Ovary (tissue), 9 donors: Measurements from ENCODE around the gene LIMA1. TPM values are rescaled to one million over a fixed set of nuclear protein-coding genes. Genes with fewer than 3 reads are reported as not detected.

ENCODE experiments used
- DNase-seq, 5 donors: peaks; one replicate each; pipeline ENCODE4 v3.0.0-alpha.2; 2019 to 2020
- H3K27ac ChIP-seq, 2 donors: fragments of 200-600 bp; one replicate each; pipeline versions ENCODE4 v1.5.1 to v1.8.0; 2019 to 2022
- H3K27me3 ChIP-seq: fragments of 200-600 bp; one replicate; pipeline ENCODE4 v1.8.0; 2022
- H3K36me3 ChIP-seq: fragments of 200-600 bp; sonication (generic); one replicate; pipeline ENCODE4 v1.5.1; 2019
- H3K4me1 ChIP-seq: one replicate; pipeline ENCODE4 v1.8.1; 2013; ENCODE audit warnings: mild to moderate bottlenecking, moderate library complexity; ENCODE audit not compliant: insufficient read depth
- H3K4me3 ChIP-seq: fragments of 200-600 bp; sonication (generic); one replicate; pipeline ENCODE4 v1.5.1; 2017
- H3K9me3 ChIP-seq, 2 donors: fragments of 200-600 bp in 1 of 2; sonication (generic) in 1 of 2; one replicate each; pipeline versions ENCODE4 v1.5.1 to v1.8.1; 2013 to 2019; ENCODE audit warnings: mild to moderate bottlenecking in 1 of 2, moderate library complexity in 1 of 2
- CTCF ChIP-seq, 3 donors: fragments of 450-650 bp in 2 of 3; fragments of 200-600 bp in 1 of 3; IDR thresholded peaks; one replicate each; pipeline versions ENCODE4 v1.5.1 to v1.8.0; 2016 to 2022; ENCODE audit warnings: antibody characterized with exemption in 3 of 3, mild to moderate bottlenecking in 1 of 3
- EP300 ChIP-seq: sonication (generic); formaldehyde crosslinking; IDR thresholded peaks from one replicate; pipeline ENCODE4 v1.6.1; 2017; ENCODE audit warnings: antibody characterized with exemption
- POLR2A ChIP-seq: fragments of 450-650 bp; IDR thresholded peaks from one replicate; pipeline ENCODE4 v1.6.1; 2017; ENCODE audit warnings: antibody characterized with exemption, mild to moderate bottlenecking, moderate library complexity
- WGBS, 3 donors: extraction: QIAGEN DNeasy Blood & Tissue Kit in 1 of 3; methylation state at CpG; one replicate each; pipeline versions ENCODE4 v1.1.5 to v1.1.7; 2013 to 2017; 5-methylcytosine and 5-hydroxymethylcytosine counted together
- intact Hi-C, 4 donors: fragments of 100-400 bp; cut with DNase I; formaldehyde crosslinking; loops; one replicate each; pipeline versions ENCODE4 v1.11.0 to v1.15.1; 2022 to 2023
- polyA plus RNA-seq, 2 donors: library from polyadenylated mRNA; stranded (reverse); fragments of 200-250 nt in 1 of 2; fragments of 350-450 nt in 1 of 2; fragmentation: Illumina TruSeq in 1 of 2; extraction: RNeasy Lipid Tissue Mini Kit (QIAGEN cat#74804) in 1 of 2; gene quantifications; one replicate each; pipeline ENCODE4 v1.2.3, GENCODE V29; 2013 to 2014
- total RNA-seq, 7 donors: library from RNA; depleted of rRNA in 2 of 7; stranded (reverse); fragments of >200 nt in 2 of 7; fragmentation: NEBNext Ultra II Directional in 3 of 7; extraction: Animal tissue kit (Norgen Biotek cat#: 25700) in 3 of 7; gene quantifications; one replicate each; pipeline versions ENCODE4 v1.1.0 to v1.2.4, GENCODE V29; 2016 to 2023
- donor health status: DM: no; HTN: no; CAD: no; lungs with moderate emphysema.
- donor health status: DM: no; HTN: no; CAD: no.
- donor health status: Bipolar disorder and iron deficiency.
- donor health status: DM: yes; HTN: yes; CAD: no.
- donor health status: DM: no; HTN: no; CAD: no.
- donor health status: DM: yes; HTN: yes; CAD: no.

Gene LIMA1
- total and polyA plus RNA-seq, 9 donors = 28.0 to 80.0 (median 45.2) TPM

GRCh38 chr12:50188875-50189575 is 94.3 kb downstream of the LIMA1 start:
- H3K27ac ChIP-seq = no peak overlapping the region
- no peak overlapping the region for H3K4me3 ChIP-seq
- WGBS, 3 donors = 78 to 86% (median 78%) methylated on average over 5 of the region's 5 CpGs
- peaks cover 4% of the 10 kb centered on the region for H3K4me1 ChIP-seq
- H3K9me3 ChIP-seq = no peaks in the 10 kb centered on the region
- intact Hi-C loops = loop anchor here in 1 of 4 donors (10.0 kb wide), 1 partner anchor 126 kb away; no protein-coding TSS in a partner anchor
- no peak for DNase-seq
- TF ChIP-seq CTCF (IDR thresholded peaks at IDR 0.05) = no peak
- TF ChIP-seq POLR2A = no peak
- TF ChIP-seq EP300 = no peak
- no peaks in the 10 kb centered on the region for H3K36me3 ChIP-seq
- H3K27me3 ChIP-seq = no peaks in the 10 kb centered on the region

- Histone ChIP-seq H3K36me3 (no peaks in the 10 kb centered on the region), H3K4me3 (no peak overlapping the region), H3K27me3 (no peaks in the 10 kb centered on the region), H3K4me1 (peaks cover 4% of the 10 kb centered on the region), H3K27ac (no peak overlapping the region), H3K9me3 (no peaks in the 10 kb centered on the region)
- 63 to 69% (median 66%) methylated on average over 4 of the region's 4 CpGs for WGBS, 3 donors
- no peak for TF ChIP-seq POLR2A
- TF ChIP-seq EP300 = no peak
- TF ChIP-seq CTCF (IDR thresholded peaks at IDR 0.05) = no peak
- no peak for DNase-seq
- intact Hi-C loops = loop anchor here in 1 of 4 donors (10.0 kb wide), 1 partner anchor 126 kb away; no protein-coding TSS in a partner anchor
These were observed 95.0 kb downstream of the LIMA1 start for GRCh38 chr12:50188241-50188781.

- no peaks in the 10 kb centered on the region for H3K27me3 ChIP-seq
- intact Hi-C loops = loop anchor here in 1 of 4 donors (10.0 kb wide), 1 partner anchor 128 kb away; no protein-coding TSS in a partner anchor
- WGBS, 3 donors = 13 to 28% (median 17%) methylated on average over 7 of the region's 7 CpGs
- TF ChIP-seq EP300 (no peak), CTCF (IDR thresholded peaks at IDR 0.05) (no peak), POLR2A (no peak)
- H3K4me1 ChIP-seq = peaks cover 4% of the 10 kb centered on the region
- DNase-seq = no peak
- no peaks in the 10 kb centered on the region for H3K36me3 ChIP-seq
- H3K27ac ChIP-seq = no peak overlapping the region
- no peaks in the 10 kb centered on the region for H3K9me3 ChIP-seq
- no peak overlapping the region for H3K4me3 ChIP-seq
These were observed 96.0 kb downstream of the LIMA1 start for GRCh38 chr12:50187084-50187900.

GRCh38 chr12:50186681-50187080 is 96.6 kb downstream of the LIMA1 start:
- Histone ChIP-seq H3K27ac (no peak overlapping the region), H3K36me3 (no peaks in the 10 kb centered on the region), H3K27me3 (no peaks in the 10 kb centered on the region), H3K4me3 (no peak overlapping the region), H3K9me3 (no peaks in the 10 kb centered on the region), H3K4me1 (peaks cover 4% of the 10 kb centered on the region)
- intact Hi-C loops = loop anchor here in 1 of 4 donors (10.0 kb wide), 1 partner anchor 128 kb away; no protein-coding TSS in a partner anchor
- WGBS, 3 donors = 20 to 25% (median 25%) methylated on average over 1 of the region's 1 CpG
- TF ChIP-seq POLR2A = no peak
- TF ChIP-seq EP300 = no peak
- TF ChIP-seq CTCF (IDR thresholded peaks at IDR 0.05) = no peak
- no peak for DNase-seq
